NOMO-1 (cell line): Measurements from ENCODE around the gene MYOF.
"Not testable (repeated sequence)": the region's sequence is repeated elsewhere in the genome, so short reads cannot be mapped to it uniquely, and the experiment has no call there.

Experiments used
- DNase-seq, 2 experiments: peaks; one replicate each; lab custom pipeline; 2025; ENCODE audit not compliant: unreplicated experiment in 2 of 2; lab: John Stamatoyannopoulos, UW

Gene MYOF

DNA sequence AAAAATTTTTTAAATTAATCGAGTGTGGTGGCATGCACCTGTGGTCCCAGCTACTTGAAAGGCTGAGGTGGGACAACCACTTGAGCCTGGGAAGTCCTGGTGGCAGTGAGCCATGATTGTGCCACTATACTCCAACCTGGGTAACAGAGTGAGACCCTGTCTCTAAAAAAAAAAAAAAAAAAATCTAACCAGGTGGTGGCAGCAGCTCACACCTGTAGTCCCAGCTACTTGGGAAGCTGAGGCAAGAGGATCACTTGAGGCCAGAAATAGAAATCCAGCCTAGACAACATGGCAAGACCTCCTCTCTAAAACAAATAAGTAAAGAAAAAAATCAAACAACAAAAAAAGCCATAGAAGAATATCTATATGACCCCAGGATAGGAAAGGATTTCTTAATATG, 3.6 kb upstream of the MYOF start:
- DNase-seq = no peak

DNA sequence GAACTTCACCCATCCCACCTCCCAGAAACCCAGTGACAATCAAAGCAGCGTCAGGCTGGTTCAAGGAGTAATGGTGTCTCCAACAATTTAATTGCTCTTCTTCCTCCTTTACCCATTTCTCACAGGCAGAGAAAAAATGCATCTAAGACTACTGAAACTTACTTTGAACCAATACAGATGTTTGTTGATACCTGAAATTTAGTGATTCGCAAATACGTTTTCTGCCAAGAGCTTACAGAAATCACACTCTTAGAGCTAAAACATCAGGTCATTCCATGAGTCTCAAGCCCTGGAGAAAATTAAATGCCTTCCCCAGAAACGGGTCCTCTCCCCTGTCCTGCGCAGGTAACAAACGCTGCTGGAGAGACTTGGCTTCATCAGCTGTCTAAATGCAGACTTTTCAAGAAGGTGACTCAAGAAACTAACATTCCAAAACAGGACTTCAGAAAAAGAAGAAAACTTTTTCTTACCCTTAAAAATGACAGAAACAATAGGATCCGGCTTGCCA, 443 bp downstream of the MYOF start:
- DNase-seq = peak in 1 of 2 experiments; percentile 40

DNA sequence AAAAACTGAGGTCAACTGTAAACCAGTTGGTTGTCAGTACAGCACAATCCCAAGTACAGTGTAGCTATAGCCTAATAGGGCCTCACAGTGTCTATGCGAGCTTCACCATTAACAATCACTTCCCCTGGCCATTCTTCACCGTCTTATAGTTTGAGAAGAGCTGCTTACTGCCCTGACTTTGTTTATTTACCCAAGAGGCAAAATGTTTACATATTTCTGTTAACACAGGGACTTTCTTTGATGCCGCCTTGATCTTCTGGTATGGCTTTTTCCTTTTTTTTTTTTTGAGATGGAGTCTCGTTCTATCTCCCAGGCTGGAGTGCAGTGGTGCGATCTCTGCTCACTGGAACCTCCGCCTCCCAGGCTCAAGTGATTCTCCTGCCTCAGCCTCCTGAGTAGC, 3.3 kb downstream of the MYOF start:
- no peak for DNase-seq

DNA sequence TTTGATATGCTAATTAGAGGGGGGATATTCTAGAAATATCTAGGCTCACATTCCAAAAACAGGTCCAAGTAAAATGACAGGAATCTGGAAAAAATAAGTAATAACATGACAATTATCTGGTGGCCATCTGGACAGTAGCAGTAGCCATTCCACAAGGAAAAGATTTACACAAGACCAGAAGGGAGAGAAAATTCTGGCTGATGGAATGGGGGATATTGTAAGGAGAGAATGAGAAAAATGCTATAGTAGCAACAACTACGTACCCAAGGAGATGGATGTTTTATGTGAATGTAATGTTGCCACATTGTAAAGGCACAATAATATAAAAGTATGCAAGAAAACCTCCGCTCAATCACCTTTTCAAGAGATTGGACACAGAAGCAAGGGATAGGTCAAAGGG, 5.4 kb downstream of the MYOF start:
- DNase-seq = no peak

DNA sequence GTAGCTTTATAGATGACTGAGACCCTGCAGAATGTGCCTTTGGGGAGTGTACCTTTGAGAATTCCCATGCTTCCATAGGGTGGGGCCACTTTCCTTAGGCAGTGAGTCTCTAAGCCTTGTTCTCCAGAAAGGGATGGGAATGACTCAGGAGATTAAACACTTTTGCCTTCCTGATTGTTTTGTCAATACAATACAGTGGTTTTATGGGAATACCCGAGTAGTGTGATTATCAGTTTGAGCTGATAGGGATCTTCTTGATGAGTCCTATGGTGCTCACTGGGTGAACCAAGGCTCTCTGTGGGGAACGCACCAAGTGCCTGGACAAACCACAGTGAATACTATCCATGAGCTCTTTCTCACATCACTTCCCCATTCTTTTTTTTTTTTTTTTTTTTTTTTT, 6.3 kb downstream of the MYOF start:
- DNase-seq = peak in 1 of 2 experiments; percentile 36

DNA sequence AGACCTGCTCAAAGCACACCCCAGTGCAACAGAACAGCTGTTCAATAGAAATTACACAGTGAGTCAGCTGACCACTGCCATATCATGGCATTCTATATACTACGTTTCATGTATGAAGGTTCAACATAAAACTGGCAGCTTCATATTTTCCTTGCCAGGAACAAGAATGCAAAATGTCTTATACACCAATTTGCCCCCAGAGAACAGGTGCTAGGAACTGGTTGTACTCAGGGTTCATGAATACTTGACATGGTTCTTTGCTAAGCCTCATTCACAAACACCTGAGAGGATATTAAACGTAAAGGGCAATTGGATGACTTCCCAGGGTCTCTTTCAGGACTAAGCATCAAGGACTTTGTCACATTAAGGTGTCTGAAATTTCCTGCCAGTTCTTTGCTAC, 6.9 kb downstream of the MYOF start:
- no peak for DNase-seq

DNA sequence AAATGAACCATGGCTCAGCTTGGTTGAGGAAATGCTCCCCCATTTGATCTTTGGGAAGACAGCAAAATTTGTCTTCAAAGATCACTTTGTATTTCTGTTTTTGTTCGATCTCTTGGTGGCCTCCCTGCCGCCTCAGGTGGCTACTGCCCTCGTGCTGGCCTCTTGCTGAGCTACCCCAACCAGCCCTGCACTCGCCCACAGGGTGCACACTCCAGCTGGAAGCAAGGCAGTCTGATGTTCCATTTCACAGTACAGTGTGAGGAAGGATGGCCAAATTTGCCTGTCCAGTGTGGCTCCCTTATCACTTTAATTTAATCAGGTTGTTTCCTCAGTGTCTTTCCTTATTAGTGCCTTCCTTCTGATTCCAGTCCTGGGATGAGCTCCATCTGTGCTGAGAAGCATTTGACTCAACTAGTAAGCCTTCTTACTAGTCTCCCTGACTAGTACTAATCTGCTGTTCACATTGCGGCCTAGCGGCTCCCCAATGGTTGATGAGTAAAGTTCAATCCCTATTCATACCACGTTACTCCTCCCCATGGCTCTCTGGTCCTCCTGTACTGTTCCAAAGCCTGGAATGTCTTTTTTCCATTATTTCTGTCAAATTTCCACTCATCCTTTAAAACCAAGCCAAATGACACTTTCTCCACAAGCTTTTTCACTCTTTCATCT, 8.2 kb downstream of the MYOF start:
- DNase-seq = no peak

DNA sequence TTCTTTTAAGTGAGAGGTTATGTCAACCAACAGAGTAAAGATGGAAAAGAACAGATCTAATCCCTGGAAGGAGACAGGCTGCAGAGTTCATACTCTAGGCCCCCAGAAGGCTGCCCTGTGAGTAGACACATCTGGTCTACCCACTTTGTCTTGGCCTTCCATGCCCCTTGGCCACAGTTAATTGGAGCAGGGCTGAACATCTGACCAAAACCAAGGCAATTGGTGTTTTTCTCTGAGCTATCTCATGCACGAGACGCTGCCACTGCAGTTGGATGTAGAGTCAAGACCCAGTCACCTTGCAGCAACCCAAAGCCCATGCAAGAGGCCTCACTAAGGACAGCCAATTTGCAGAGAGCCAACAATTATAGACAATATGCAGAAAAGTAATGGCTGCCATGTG, 9.0 kb downstream of the MYOF start:
- DNase-seq = no peak

DNA sequence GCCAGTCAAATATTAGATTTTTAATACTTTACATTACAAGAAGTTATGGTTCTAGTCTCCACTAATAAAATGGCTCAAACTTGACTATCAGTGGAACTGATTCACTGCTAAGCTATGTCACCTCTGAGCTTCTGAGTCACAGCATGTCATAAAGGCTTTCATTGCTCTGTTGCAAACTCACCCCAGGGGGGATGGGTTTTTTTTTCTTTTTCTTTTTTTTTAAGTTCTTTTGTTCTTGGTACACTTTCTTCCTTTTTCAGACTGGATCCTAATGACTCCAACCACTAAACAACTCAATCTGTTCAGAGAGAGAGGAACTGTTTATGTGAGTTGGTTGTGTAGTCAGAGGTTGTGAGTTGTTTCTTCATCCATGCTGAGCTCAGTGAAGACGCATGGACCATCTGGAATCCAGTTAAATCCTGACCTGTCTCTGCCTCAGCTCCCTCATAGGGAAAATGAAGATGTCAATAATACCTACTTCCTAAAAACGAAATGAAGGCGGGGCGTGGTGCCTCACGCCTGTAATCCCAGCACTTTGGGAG, 11.0 kb downstream of the MYOF start:
- peak; percentile 45 to 77 for DNase-seq

DNA sequence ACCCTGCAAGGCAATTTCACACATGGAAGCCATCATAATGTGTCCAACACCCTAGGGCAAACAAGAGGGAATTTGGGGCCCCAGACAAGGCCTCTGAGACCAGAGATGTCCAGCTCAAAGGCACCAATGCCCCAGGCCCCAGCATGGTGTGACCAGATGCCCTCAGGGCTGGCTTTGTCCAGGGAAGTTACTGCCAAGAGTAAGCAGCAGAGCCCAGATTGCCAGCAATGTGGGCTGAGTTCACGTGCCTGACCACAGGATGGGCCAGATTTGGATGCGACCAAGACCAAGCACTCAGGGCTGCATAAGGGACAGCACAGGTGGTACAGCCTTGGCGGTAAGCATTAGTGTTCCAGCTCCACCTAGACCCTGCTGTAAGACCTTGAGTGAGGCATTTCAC, 12.7 kb downstream of the MYOF start:
- no peak for DNase-seq

DNA sequence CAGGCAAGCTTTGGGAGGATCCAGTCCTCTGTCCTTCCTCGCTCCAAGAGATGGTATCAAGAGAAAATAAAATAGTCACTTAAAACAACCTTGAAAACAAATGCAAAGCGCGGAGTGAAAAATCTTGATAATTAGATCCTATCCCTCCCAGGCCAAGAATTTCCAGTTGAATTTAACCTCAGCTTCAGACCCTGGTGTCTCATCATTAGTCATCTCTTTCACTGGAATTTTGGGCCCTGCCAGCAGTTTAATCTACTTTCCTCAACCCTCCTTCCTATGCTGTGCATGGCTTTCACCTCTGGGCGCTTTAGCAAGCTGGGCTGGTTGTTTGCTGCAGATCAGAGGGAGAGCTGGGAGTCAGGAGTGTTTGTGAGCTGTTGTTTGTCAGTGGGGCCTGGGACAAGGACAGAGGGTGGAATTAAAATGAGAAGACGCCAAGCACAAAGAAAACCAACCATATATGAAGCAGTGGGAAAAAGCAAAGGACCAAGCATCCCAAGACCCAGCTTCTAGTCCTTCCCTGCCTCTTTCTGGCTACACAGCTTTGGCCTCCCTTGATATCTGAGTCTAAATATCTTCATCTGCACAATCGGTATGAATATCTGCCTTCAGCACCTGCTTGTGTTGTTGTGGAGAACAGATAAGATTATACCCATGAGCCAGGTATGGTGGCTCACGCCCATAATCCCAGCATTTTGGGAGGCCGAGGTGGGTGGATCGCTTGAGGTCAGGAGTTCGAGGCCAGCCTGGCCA, 13.5 kb downstream of the MYOF start:
- DNase-seq = no peak

DNA sequence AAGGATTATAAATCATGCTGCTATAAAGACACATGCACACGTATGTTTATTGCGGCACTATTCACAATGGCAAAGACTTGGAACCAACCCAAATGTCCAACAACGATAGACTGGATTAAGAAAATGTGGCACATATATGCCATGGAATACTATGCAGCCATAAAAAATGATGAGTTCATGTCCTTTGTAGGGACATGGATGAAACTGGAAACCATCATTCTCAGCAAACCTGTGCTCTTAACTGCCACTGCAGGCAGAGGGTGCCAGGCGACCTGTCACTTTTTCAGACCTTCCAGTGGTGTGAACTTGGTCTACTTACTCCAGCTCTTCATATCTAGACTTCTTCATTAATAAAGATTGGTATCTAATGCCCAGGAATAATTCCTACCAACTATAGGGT, 14.5 kb downstream of the MYOF start:
- not testable (repeated sequence) for DNase-seq

DNA sequence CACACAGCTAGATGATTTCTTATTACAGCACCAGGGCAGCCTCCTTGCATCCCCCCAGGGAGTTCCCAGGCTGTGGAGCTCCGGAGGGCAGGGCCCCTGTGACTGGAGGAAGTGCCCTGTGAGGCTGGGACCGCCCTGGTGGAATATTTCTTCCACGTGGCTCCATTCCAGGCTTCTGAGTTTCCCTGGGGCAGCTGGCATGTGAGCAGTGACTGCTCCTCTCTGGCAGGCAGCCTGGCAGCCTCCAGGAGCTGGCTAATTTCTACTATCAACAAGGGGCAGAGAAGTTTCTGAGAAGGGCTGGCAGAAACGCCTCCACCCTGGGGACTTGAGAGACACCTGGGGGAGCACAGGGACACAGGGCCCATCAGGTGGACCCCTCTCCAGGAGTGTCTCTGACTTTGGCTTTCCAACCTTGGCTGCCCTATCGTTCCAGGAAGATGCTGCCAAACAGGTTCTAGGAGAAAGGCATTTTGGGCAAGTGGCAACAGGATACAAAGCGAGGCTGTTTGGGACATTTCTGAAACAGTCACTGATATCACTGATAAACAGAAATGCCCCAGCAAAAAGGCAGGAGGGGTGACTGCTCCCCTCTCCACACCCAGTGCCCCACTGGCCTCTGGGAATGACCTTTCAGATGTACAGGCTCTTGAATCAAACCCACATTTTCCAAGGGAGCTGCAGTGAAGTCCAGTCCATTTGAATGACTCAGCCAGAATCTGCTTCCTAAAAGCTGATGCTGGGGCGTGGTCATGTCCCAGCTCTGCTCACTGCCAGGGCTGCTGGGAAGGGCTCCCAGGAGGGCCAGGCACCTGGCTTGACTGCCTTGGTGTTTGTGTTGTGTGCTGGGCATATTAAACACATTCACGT, 16.1 kb downstream of the MYOF start:
- DNase-seq = no peak

DNA sequence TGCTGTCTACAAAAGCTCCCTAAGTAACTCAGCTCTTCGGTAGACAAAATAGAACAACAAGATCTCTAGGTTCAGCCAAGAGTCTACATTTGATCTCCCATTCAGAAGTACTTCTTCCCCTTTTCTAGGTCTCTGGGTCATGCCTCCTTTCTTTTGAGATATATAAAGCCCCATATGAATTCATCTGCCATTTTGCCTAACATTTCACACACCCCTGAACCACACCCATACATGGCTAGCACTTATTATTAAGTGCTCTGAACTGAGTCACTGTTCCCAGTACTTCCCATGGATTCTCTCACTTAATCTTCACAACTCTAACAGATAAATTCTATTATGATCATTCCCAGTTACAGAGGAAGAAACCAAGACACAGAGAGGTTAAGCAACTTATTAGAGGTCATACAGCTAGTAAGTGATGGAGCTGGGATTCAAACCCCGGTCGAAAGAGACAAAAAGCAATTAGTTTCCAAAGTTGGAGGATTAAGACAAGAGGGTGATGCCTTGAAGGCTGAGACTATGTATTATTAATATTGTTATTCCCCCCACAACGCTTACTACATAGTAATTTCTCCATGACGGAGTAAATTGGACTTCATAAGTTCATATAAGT, 17.3 kb downstream of the MYOF start:
- DNase-seq = peak; percentile 47 to 61

DNA sequence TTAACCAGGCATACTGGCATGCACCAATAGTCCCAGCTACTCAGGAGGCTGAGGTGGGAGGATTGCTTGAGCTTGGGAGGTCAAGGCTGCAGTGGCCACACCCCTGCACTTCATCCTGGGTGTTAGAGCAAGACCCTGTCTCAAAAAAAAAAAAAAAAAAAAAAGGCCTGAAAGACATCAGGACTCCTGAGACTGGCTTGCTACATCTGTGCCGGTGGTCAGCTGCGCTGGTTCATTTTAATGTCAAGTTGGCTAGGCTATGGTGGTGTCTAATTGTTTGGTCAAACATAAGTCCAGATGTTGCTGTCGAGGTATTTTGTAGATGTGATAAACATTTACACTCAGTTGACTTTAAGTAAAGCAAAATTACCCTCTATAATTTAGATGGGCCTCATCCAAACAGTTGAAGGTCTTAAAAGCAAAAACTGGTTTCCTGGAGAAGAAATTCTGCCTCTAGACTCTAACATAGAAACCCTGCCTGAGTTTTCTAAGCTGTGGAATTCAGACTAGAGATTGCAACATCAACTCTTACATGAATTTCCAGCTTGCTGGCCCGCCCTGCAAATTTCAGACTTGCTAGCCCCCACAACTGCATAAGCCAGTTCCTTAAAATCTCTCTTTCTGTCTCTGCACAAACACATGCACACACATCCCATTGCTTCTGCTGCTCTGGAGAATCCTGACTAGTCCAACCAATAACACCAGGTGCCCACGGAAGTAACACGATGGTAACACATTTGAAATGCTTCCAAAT, 18.2 kb downstream of the MYOF start:
- DNase-seq = peak; percentile 78 to 87

DNA sequence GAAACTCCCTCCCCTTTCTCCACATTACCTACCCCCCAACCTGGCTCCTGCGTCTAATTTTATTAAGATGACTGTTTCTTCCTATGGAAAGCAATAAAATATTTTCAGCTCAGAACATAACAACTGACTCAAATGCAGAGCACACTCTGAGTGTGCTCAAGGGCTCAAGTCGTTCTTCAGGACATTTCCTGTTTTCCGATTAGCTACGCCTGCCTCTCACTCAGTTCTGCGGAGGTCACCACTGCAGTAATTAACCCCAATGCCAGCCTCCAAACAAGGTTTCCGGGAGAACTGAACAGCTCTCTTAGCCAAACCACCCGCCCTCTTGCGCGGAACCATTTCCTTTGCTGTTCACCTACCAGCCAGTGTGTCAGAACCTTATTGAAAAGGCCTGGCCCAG, 19.3 kb downstream of the MYOF start:
- peak; percentile 75 to 81 for DNase-seq

DNA sequence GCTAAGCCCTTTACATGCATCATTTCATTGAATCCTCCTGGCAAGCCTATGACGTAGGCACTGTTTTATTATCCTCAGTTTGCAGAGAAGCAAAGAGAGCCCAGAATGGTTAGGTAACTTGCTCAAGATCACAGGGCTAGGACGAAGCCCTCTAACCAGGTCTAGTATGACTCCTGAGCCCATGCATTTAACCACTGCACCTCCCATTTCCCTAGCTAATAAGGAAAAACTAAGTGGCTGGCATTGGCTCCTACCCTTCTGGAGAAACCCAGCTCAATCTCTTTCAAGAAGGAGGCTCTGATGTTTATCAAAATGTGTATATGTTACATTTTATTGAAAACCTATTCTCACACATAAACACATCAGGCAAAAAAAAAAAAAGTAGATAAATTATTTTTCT, 19.8 kb downstream of the MYOF start:
- no peak for DNase-seq

DNA sequence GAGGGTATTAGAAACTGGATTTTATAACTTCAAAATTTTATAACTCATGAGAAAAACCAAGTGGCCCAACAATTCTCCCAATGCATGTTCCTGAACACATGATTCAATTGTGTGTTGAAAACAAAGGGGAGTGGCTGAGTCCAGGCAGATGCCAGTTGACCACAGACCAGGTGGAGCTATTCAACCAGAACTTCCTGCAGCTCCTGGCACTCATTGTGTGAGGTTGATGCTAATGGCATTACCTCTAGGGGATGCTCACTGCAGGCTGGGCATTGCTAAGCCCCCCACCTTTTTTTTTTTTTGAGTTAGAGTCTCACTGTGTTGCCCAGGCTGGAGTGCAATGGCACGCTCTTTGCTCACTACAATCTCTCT, 20.3 kb downstream of the MYOF start:
- DNase-seq = no peak

DNA sequence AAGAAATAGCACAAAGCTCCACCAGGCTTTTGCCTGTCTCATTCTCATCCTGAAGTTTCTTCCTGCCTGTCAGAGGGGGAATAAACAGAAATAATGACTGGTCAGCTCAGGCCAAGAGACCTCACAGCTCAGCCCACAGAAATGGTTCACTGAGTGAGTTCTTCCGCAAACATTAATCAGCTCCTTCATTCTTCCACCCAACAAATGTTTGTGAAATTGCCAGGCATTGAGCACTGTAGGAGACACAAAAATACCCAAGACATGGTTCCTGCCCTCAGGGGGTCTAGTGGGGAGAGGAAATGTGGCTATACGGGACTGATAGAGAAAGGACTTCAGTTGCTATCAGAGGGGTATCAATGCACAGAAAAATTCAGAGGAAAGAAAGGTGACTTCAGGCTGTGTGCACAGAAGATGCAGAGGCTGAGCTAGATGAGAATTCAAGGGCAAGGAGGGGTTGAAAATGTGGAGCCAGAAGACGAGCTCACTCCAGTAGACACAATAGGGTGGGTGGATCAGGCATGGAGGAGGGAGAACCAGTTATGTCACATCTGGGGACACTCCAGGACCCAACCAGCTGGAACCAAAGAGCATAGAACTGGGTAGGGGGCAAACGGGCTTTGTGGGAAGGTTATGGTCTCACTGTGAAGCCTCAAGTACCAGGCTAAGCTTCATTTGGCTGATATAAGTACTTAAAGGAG, 20.9 kb downstream of the MYOF start:
- DNase-seq = no peak
